Measurements from ENCODE around the gene ARHGEF11. TPM values are rescaled to one million over a fixed set of nuclear protein-coding genes. Genes with fewer than 3 reads are reported as not detected.

The ARHGEF11 gene
- total RNA-seq, 1 donor from 2014 or later: 12.4 TPM

- H3K27me3 ChIP-seq (ENCODE audit: control insufficient read depth, insufficient read depth, low read length): no peaks in the 10 kb centered on the region
- no peak for FAIRE-seq
- no peak for DNase-seq (ENCODE audit: low read depth)
- no peaks in the 10 kb centered on the region for H3K36me3 ChIP-seq (ENCODE audit: control insufficient read depth, insufficient read depth, low read length)
- H3K4me3 ChIP-seq (ENCODE audit: low read depth, low read length): no peak overlapping the region
- TF ChIP-seq CTCF (IDR thresholded peaks at IDR 0.05; ENCODE audit: insufficient read depth, low read length, severe bottlenecking): no peak
These were observed 149.6 kb downstream of the ARHGEF11 start for GRCh38 chr1:156895927-156896326.

GRCh38 chr1:156895455-156895812 lies 150.1 kb downstream of the ARHGEF11 start:
- no peak for TF ChIP-seq CTCF (IDR thresholded peaks at IDR 0.05; ENCODE audit: insufficient read depth, low read length, severe bottlenecking)
- no peak overlapping the region for H3K4me3 ChIP-seq (ENCODE audit: low read depth, low read length)
- FAIRE-seq: no peak

GRCh38 chr1:156894711-156895454 lies 150.7 kb downstream of the ARHGEF11 start:
- H3K27me3 ChIP-seq (ENCODE audit: control insufficient read depth, insufficient read depth, low read length): no peaks in the 10 kb centered on the region
- no peak for TF ChIP-seq CTCF (IDR thresholded peaks at IDR 0.05; ENCODE audit: insufficient read depth, low read length, severe bottlenecking)
- FAIRE-seq (no peak), DNase-seq (ENCODE audit: low read depth) (no peak)
- H3K4me3 ChIP-seq (ENCODE audit: low read depth, low read length): no peak overlapping the region
- no peaks in the 10 kb centered on the region for H3K36me3 ChIP-seq (ENCODE audit: control insufficient read depth, insufficient read depth, low read length)

More at GRCh38 chr1:156895455-156895812, 150.1 kb downstream of the ARHGEF11 start:
- Histone ChIP-seq H3K36me3 (ENCODE audit: control insufficient read depth, insufficient read depth, low read length) (no peaks in the 10 kb centered on the region), H3K27me3 (ENCODE audit: control insufficient read depth, insufficient read depth, low read length) (no peaks in the 10 kb centered on the region)
- DNase-seq (ENCODE audit: low read depth): no peak

GRCh38 chr1:156894001-156894400 lies 151.5 kb downstream of the ARHGEF11 start:
- peak overlapping the region; percentile 16 for H3K4me3 ChIP-seq (ENCODE audit: low read depth, low read length)
- no peaks in the 10 kb centered on the region for H3K36me3 ChIP-seq (ENCODE audit: control insufficient read depth, insufficient read depth, low read length)
- DNase-seq (ENCODE audit: low read depth) (no peak), FAIRE-seq (no peak)
- TF ChIP-seq CTCF (IDR thresholded peaks at IDR 0.05; ENCODE audit: insufficient read depth, low read length, severe bottlenecking): no peak
- no peaks in the 10 kb centered on the region for H3K27me3 ChIP-seq (ENCODE audit: control insufficient read depth, insufficient read depth, low read length)

GRCh38 chr1:156893048-156893953 lies 152.2 kb downstream of the ARHGEF11 start, which contains the start of gene PEAR1:
Gene PEAR1 (plus strand): TSS chr1:156893718. CDS start chr1:156903927, 10,209 bp downstream.
- DNase-seq (ENCODE audit: low read depth): no peak
- FAIRE-seq: no peak
- no peak for TF ChIP-seq CTCF (IDR thresholded peaks at IDR 0.05; ENCODE audit: insufficient read depth, low read length, severe bottlenecking)
- peak within 1 kb of the TSS; percentile 24 for H3K4me3 ChIP-seq (ENCODE audit: low read depth, low read length)
- H3K27me3 ChIP-seq (ENCODE audit: control insufficient read depth, insufficient read depth, low read length): no peaks in the 10 kb centered on the region
- H3K36me3 ChIP-seq (ENCODE audit: control insufficient read depth, insufficient read depth, low read length): no peaks in the 10 kb centered on the region
